HEK293T (cell line): ENCODE measurements around the gene CIROP.

ENCODE experiments used
- ARNT ChIP-seq: fragments of 450-650 bp; IDR thresholded peaks from 2 replicates; pipeline ENCODE4 v1.6.1; 2017; ENCODE audit warnings: mild to moderate bottlenecking
- BHLHE40 ChIP-seq: fragments of 450-650 bp; IDR thresholded peaks from 2 replicates; pipeline ENCODE4 v1.6.1; 2016; ENCODE audit warnings: mild to moderate bottlenecking, moderate library complexity, borderline replicate concordance
- CTBP1 ChIP-seq: fragments of 450-650 bp; IDR thresholded peaks from 2 replicates; pipeline ENCODE4 v1.6.1; 2016; ENCODE audit warnings: borderline replicate concordance
- ELF4 ChIP-seq: fragments of 450-650 bp; IDR thresholded peaks from 2 replicates; pipeline ENCODE4 v1.6.1; 2017; ENCODE audit warnings: antibody characterized with exemption
- FOXA1 ChIP-seq: fragments of 450-650 bp; IDR thresholded peaks from 2 replicates; pipeline ENCODE4 v1.6.1; 2016; ENCODE audit warnings: mild to moderate bottlenecking
- FOXM1 ChIP-seq: fragments of 450-650 bp; IDR thresholded peaks from 2 replicates; pipeline ENCODE4 v1.6.1; 2017; ENCODE audit warnings: mild to moderate bottlenecking, borderline replicate concordance
- HDGF ChIP-seq: fragments of 450-650 bp; IDR thresholded peaks from 2 replicates; pipeline ENCODE4 v1.6.1; 2017; ENCODE audit warnings: antibody characterized with exemption, borderline replicate concordance
- L3MBTL2 ChIP-seq: fragments of 450-650 bp; conservative IDR thresholded peaks from 2 replicates; pipeline ENCODE4 v1.6.1; 2016; ENCODE audit warnings: mild to moderate bottlenecking
- LEF1 ChIP-seq: fragments of 450-650 bp; IDR thresholded peaks from 2 replicates; pipeline ENCODE4 v1.6.1; 2017; ENCODE audit warnings: mild to moderate bottlenecking, borderline replicate concordance
- NFRKB ChIP-seq: fragments of 450-650 bp; IDR thresholded peaks from 2 replicates; pipeline ENCODE4 v1.6.1; 2016; ENCODE audit warnings: mild to moderate bottlenecking, moderate library complexity
- SP1 ChIP-seq: fragments of 450-650 bp; IDR thresholded peaks from 2 replicates; pipeline ENCODE4 v1.6.1; 2017
- SUZ12 ChIP-seq: fragments of 450-650 bp; IDR thresholded peaks from 2 replicates; pipeline ENCODE4 v1.6.1; 2016; ENCODE audit warnings: mild to moderate bottlenecking
- TF ChIP-seq, protein P1 (sequence below): fragments of 450-650 bp; IDR thresholded peaks from 2 replicates; pipeline ENCODE4 v1.6.1; 2016

DNA sequence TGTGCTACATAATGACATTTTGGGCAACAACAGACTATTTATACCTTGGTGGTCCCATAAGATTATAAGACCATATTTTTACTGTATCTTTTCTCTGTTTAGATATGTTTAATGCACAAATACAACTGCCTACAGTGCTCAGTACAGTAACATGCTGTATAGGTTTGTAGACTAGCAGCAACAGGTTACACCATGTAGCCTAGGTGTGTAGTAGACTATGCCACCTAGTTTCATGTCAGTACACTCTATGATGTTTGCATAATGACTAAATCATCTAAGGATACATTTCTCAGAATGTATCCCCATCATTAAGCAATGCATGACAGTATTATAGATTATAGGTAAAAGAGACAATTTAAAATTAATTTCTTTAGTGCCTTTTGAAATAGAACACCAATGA, 45.0 kb upstream of the CIROP start:
- TF ChIP-seq CTBP1 (no peak), BHLHE40 (no peak), FOXA1 (no peak), L3MBTL2 (no peak), HDGF (no peak), FOXM1 (no peak), LEF1 (no peak), ARNT (no peak), SUZ12 (no peak), SP1 (no peak), ELF4 (no peak), NFRKB (no peak)
- TF ChIP-seq, protein P1, sequence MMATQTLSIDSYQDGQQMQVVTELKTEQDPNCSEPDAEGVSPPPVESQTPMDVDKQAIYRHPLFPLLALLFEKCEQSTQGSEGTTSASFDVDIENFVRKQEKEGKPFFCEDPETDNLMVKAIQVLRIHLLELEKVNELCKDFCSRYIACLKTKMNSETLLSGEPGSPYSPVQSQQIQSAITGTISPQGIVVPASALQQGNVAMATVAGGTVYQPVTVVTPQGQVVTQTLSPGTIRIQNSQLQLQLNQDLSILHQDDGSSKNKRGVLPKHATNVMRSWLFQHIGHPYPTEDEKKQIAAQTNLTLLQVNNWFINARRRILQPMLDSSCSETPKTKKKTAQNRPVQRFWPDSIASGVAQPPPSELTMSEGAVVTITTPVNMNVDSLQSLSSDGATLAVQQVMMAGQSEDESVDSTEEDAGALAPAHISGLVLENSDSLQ = no peak
